GDM1 (cell line): ENCODE measurements around the gene CACNA2D3.

Source experiments
- DNase-seq: peaks from one replicate; lab custom pipeline; 2025; lab: John Stamatoyannopoulos, UW

The CACNA2D3 gene

DNA sequence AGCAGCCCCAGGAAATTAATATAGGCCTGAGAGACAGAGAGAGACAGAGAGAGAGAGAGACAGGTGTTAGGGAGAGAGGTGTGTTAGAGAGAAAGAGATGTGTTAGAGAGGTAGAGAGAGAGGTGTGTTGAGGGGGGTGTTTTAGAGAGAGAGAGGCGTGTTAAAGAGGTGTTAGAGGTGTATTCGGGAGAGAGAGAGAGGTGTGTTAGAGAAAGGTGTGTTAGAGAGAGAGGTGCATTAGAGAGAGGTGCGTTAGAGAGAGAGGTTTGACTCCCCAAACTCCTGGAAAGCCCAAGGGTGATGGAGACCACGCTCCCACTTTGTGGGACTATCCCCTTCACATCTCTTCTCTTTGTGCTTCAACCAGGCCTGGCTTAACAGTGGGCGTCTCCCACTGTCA, 95.5 kb downstream of the CACNA2D3 start:
- DNase-seq, result no peak

GRCh38 chr3:54222316-54222715, 100.0 kb downstream of the CACNA2D3 start:
- DNase-seq, result no peak

GRCh38 chr3:54223063-54223462, 100.7 kb downstream of the CACNA2D3 start:
- DNase-seq, result no peak

GRCh38 chr3:54225841-54226528, 103.6 kb downstream of the CACNA2D3 start:
- DNase-seq, result no peak

DNA sequence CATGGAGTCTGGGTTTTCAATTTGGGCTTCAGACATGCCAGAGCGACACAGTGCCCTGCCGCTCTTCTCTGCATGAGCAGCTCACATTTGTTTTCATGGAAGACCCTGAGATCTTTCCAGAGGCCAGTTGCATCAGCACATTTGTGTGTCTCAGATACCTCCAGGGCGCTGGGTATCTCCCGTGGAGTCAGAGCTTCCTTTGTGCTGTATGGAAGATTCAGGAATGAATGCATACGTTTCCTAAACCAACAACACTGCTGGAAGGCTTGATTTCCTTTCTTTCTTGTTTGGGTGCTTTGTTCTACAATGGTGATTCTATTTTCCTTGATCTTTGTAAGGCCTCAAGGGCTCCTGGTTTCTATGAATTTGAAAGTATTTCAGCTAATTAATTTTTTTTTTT, 106.5 kb downstream of the CACNA2D3 start:
- DNase-seq, result no peak

DNA sequence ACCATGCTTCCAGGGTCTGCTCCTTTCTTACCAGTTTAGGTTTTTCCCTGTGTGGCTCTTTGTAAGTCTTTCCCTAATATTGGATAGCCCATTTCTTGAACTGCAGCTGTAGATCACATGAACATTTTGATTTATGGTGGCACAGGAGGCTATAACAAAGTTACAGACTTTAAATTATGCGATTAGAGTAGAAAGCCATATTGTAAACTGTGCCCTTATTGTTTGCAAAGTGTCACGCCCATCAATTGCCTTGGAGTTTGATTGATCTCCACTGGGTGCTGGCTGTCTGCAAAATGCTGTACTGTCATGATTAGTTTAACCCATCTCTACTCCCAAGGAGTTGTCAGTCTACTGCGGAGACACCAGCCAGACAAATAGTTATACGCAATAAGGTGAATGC, 110.3 kb downstream of the CACNA2D3 start:
- no peak for DNase-seq

DNA sequence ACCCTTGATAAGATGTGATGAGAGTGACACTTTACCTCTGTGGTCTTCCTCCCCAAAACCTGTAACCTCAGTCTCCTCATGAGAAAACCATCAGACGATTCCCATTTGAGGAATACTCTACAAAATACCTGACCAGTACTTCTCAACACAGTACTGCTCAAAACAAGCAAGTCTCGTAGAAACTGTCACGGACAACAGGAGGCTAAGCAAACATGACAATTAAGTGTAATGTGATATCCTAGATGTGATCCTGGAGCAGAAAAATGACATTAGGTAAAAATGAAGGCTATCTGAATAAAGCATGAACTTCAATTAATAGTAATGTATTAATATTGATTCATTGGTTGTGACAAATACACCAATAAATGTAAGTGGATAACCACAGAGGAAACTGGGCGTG, 113.6 kb downstream of the CACNA2D3 start:
- DNase-seq, result no peak

GRCh38 chr3:54237109-54237508, 114.8 kb downstream of the CACNA2D3 start:
- no peak for DNase-seq

GRCh38 chr3:54237788-54238502, 115.6 kb downstream of the CACNA2D3 start:
- no peak for DNase-seq

DNA sequence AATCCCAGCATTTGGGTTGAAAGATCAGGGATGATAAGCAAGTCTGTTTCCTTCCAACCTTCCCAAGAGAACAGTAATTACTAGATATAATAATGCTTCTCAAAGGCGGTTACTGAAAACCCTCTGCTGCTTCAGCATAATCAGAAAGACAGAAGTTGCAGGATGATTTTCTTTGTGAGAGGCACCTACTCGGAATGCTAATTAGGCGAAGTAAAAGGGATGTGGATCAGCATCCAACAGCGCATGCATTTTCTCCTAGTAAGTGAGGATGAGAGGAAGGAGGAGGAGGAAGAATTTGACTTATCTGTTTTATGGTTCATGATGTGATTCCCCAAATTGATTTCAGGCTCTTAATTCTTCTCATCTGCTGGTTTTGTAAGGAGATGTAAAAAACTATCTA, 118.0 kb downstream of the CACNA2D3 start:
- no peak for DNase-seq

- DNase-seq, result no peak
Observed at GRCh38 chr3:54243056-54243931, 120.9 kb downstream of the CACNA2D3 start.

GRCh38 chr3:54243960-54244682, 121.8 kb downstream of the CACNA2D3 start:
- DNase-seq, result no peak

GRCh38 chr3:54251705-54252104, 129.4 kb downstream of the CACNA2D3 start:
- DNase-seq, result no peak

- DNase-seq, result no peak
Observed at GRCh38 chr3:54257125-54257720, 134.9 kb downstream of the CACNA2D3 start.

DNA sequence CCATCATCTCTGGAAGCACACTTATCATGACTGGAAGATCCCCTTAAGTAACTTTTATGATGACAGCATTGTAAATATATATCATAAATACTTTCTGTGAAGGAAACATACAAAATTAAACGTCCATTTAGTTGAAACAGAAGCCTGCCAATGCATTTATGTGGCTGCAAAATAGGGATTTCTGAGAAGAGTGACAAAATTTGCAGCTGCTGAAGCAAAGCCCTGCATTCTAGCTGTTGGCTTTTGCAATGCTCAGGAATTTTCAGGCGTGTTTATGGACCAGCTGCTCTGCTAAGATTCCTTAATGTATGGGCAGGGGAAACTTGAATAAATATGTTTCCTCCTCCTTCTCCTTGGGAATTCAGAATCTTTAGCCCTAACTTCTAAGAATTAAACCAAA, 137.3 kb downstream of the CACNA2D3 start:
- no peak for DNase-seq

- no peak for DNase-seq
Observed at GRCh38 chr3:54261141-54261540, 138.8 kb downstream of the CACNA2D3 start.

GRCh38 chr3:54262541-54262940, 140.2 kb downstream of the CACNA2D3 start:
- DNase-seq, result peak; percentile 40

GRCh38 chr3:54262946-54263345, 140.6 kb downstream of the CACNA2D3 start:
- no peak for DNase-seq

DNA sequence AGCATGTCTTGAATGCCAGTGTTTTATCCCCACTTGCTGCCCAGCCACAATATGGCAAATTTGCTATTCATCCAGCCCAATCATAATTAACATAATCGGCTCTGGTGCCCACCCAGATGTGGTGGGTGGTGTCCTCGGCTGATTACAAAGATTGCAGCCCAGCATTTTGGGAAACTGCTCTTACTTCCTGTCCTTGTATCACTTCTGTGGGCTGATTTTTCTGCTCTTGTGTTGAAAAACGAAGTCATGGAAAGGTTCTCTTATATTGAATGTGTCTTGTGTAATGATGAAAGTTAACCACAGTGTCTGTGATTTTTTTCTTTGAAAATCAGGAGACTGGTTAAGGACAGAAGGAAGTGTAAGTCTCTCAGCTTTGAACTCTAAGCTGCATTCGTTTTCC, 141.7 kb downstream of the CACNA2D3 start:
- no peak for DNase-seq

DNA sequence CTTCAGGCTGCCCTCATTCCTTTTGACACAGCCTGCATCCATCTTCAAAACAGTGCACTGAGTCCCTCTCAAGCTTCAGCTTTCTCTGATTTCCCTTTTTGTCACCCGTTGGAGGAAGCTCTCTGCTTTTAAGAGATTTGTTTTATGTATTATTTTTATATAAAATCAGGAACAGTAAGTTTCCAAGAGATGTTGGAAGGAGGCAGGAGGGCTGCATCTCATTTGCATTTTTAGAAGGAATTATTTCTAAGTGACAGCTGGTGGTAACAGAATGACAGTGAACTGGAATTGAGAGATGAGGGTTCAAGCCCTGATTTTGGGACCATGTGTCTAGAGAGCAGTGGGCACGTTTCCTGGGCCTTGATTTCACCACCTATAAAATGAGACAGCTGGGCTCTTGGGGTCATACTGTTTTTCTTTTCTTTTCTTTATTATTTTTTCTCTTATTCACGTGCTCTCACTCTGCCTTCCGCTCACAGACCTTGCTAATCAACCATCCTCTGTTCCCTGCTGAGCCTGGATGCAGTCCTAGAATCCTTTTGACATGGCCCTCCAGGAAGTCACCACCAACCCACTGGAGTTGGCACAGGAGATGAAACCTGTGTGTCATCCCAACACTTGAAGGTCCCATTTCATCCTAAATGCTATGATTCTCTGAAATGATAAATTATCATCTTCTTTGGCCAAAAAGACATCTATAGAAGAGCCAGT, 148.6 kb downstream of the CACNA2D3 start:
- no peak for DNase-seq

DNA sequence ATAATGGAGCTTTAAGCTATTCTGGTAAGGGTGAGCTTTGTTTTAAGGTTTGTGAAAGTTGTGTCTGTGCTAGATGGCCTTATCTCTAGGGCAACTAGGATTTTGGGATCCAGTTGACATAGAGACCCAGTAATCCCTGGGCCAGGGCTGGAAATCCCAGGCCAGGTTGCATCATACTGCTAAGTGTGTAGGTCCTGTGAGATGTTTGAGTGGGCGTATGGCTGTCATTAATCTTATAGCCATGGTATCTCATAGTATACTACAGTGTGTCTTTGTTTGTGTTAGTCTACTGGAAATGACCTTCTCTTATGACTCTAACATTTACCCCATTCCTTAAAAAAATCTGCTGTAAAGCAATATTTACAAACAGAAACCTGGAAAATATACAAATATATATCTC, 151.4 kb downstream of the CACNA2D3 start:
- no peak for DNase-seq
